SK-N-SH (cell line): ENCODE results near the gene E2F4. TPM values are rescaled to one million over a fixed set of nuclear protein-coding genes. Genes with fewer than 3 reads are reported as not detected.
A peak's percentile ranks its signal among the peaks of the same experiment; 100 is the strongest.

ENCODE experiments used
- EP300 ChIP-seq, 2 experiments: IDR thresholded peaks; 2 replicates each; pipeline versions ENCODE4 v1.4.0 to v1.6.1; 2012; ENCODE audit warnings: borderline replicate concordance in 1 of 2, low read depth in 1 of 2, low read length in 1 of 2
- EZH2phosphoT487 ChIP-seq: fragments of 200-600 bp; sonication (generic); IDR thresholded peaks from 2 replicates; pipeline ENCODE4 v1.6.1; 2017; ENCODE audit warnings: low read depth, mixed run types, mild to moderate bottlenecking, antibody characterized with exemption, moderate library complexity, borderline replicate concordance
- GATA2 ChIP-seq: sonication (generic); formaldehyde crosslinking; IDR thresholded peaks from 2 replicates; pipeline ENCODE4 v1.5.0; 2020; ENCODE audit warnings: mild to moderate bottlenecking, missing genetic modification reagents
- JUND ChIP-seq: IDR thresholded peaks from 2 replicates; pipeline ENCODE4 v1.4.0; 2012
- MAX ChIP-seq: IDR thresholded peaks from 2 replicates; pipeline ENCODE4 v1.4.0; 2012; ENCODE audit warnings: low read depth
- MEF2A ChIP-seq: IDR thresholded peaks from 2 replicates; pipeline ENCODE4 v1.4.0; 2012; ENCODE audit warnings: low read depth, borderline replicate concordance
- MXI1 ChIP-seq: IDR thresholded peaks from 2 replicates; pipeline ENCODE4 v1.6.1; 2012; ENCODE audit warnings: mild to moderate bottlenecking, low read depth, low read length, improper control_type of control experiment
- NFIC ChIP-seq: IDR thresholded peaks from 2 replicates; pipeline ENCODE4 v1.4.0; 2012; ENCODE audit warnings: borderline replicate concordance
- PBX3 ChIP-seq: IDR thresholded peaks from 2 replicates; pipeline ENCODE4; 2012
- RCOR1 ChIP-seq: fragments of 150-350 bp; IDR thresholded peaks from 2 replicates; pipeline ENCODE4 v1.6.1; 2017; ENCODE audit warnings: antibody characterized with exemption, low read length
- SMC3 ChIP-seq: IDR thresholded peaks from 2 replicates; pipeline ENCODE4 v1.6.1; 2012; ENCODE audit warnings: low read depth, low read length, improper control_type of control experiment
- TAF1 ChIP-seq: IDR thresholded peaks from 2 replicates; pipeline ENCODE4 v1.6.1; 2012; ENCODE audit warnings: low read depth, mild to moderate bottlenecking, low read length, moderate library complexity, borderline replicate concordance
- USF1 ChIP-seq: IDR thresholded peaks from 2 replicates; pipeline ENCODE4 v1.4.0; 2012; ENCODE audit warnings: low read depth, borderline replicate concordance
- polyA plus RNA-seq, 3 experiments: library from polyadenylated mRNA; depleted of rRNA; stranded (reverse); fragments of >200 nt; gene quantifications; 2 replicates each; pipeline ENCODE4 v1.2.3, GENCODE V29; 2012
- TF ChIP-seq, protein P1 (sequence below): fragments of 200-600 bp; sonication (generic); IDR thresholded peaks from 2 replicates; pipeline ENCODE4 v1.6.1; 2017; ENCODE audit warnings: antibody characterized with exemption, mild to moderate bottlenecking, moderate library complexity
- TF ChIP-seq, protein P2 (sequence below): IDR thresholded peaks from 2 replicates; pipeline ENCODE4 v1.4.0; 2012; ENCODE audit warnings: low read depth, borderline replicate concordance
- TF ChIP-seq, protein P3 (sequence below): IDR thresholded peaks from 2 replicates; pipeline ENCODE4 v1.6.1; 2012; ENCODE audit warnings: mild to moderate bottlenecking, low read depth, low read length, moderate library complexity

Gene E2F4
- polyA plus RNA-seq, 1 of the 3 experiments (the other 2 are of a cell fraction): 168 TPM

- TF ChIP-seq SMC3 (no peak), TAF1 (peak; percentile 85), USF1 (no peak), EZH2phosphoT487 (no peak), MAX (peak; percentile 94), MXI1 (peak; percentile 88; the same call in 1 of the 2 replicates), RCOR1 (peak; percentile 35; the same call in 1 of the 2 replicates), EP300 (IDR thresholded peaks at IDR 0.05; ENCODE audit: borderline replicate concordance in 1 of 2, low read depth in 1 of 2, low read length in 1 of 2) (no peak), MEF2A (no peak), JUND (no peak), GATA2 (CRISPR knock-in tag) (no peak), PBX3 (no peak; the same call in 1 of the 2 replicates), NFIC (no peak)
- TF ChIP-seq, protein P1, sequence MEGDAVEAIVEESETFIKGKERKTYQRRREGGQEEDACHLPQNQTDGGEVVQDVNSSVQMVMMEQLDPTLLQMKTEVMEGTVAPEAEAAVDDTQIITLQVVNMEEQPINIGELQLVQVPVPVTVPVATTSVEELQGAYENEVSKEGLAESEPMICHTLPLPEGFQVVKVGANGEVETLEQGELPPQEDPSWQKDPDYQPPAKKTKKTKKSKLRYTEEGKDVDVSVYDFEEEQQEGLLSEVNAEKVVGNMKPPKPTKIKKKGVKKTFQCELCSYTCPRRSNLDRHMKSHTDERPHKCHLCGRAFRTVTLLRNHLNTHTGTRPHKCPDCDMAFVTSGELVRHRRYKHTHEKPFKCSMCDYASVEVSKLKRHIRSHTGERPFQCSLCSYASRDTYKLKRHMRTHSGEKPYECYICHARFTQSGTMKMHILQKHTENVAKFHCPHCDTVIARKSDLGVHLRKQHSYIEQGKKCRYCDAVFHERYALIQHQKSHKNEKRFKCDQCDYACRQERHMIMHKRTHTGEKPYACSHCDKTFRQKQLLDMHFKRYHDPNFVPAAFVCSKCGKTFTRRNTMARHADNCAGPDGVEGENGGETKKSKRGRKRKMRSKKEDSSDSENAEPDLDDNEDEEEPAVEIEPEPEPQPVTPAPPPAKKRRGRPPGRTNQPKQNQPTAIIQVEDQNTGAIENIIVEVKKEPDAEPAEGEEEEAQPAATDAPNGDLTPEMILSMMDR: peak; percentile 48
- TF ChIP-seq, protein P2, sequence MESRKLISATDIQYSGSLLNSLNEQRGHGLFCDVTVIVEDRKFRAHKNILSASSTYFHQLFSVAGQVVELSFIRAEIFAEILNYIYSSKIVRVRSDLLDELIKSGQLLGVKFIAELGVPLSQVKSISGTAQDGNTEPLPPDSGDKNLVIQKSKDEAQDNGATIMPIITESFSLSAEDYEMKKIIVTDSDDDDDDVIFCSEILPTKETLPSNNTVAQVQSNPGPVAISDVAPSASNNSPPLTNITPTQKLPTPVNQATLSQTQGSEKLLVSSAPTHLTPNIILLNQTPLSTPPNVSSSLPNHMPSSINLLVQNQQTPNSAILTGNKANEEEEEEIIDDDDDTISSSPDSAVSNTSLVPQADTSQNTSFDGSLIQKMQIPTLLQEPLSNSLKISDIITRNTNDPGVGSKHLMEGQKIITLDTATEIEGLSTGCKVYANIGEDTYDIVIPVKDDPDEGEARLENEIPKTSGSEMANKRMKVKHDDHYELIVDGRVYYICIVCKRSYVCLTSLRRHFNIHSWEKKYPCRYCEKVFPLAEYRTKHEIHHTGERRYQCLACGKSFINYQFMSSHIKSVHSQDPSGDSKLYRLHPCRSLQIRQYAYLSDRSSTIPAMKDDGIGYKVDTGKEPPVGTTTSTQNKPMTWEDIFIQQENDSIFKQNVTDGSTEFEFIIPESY: no peak; the same call in 1 of the 2 replicates
- TF ChIP-seq, protein P3, sequence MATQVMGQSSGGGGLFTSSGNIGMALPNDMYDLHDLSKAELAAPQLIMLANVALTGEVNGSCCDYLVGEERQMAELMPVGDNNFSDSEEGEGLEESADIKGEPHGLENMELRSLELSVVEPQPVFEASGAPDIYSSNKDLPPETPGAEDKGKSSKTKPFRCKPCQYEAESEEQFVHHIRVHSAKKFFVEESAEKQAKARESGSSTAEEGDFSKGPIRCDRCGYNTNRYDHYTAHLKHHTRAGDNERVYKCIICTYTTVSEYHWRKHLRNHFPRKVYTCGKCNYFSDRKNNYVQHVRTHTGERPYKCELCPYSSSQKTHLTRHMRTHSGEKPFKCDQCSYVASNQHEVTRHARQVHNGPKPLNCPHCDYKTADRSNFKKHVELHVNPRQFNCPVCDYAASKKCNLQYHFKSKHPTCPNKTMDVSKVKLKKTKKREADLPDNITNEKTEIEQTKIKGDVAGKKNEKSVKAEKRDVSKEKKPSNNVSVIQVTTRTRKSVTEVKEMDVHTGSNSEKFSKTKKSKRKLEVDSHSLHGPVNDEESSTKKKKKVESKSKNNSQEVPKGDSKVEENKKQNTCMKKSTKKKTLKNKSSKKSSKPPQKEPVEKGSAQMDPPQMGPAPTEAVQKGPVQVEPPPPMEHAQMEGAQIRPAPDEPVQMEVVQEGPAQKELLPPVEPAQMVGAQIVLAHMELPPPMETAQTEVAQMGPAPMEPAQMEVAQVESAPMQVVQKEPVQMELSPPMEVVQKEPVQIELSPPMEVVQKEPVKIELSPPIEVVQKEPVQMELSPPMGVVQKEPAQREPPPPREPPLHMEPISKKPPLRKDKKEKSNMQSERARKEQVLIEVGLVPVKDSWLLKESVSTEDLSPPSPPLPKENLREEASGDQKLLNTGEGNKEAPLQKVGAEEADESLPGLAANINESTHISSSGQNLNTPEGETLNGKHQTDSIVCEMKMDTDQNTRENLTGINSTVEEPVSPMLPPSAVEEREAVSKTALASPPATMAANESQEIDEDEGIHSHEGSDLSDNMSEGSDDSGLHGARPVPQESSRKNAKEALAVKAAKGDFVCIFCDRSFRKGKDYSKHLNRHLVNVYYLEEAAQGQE: 0 out of 2 replicates have a peak, but pooled peaks have one; percentile 47
These were observed 35.0 kb downstream of the E2F4 start, which contains the start of gene TMEM208 (continued) for GRCh38 chr16:67226804-67227566.
